Measurements from ENCODE around the gene FBXO44.

FBXO44 gene

DNA sequence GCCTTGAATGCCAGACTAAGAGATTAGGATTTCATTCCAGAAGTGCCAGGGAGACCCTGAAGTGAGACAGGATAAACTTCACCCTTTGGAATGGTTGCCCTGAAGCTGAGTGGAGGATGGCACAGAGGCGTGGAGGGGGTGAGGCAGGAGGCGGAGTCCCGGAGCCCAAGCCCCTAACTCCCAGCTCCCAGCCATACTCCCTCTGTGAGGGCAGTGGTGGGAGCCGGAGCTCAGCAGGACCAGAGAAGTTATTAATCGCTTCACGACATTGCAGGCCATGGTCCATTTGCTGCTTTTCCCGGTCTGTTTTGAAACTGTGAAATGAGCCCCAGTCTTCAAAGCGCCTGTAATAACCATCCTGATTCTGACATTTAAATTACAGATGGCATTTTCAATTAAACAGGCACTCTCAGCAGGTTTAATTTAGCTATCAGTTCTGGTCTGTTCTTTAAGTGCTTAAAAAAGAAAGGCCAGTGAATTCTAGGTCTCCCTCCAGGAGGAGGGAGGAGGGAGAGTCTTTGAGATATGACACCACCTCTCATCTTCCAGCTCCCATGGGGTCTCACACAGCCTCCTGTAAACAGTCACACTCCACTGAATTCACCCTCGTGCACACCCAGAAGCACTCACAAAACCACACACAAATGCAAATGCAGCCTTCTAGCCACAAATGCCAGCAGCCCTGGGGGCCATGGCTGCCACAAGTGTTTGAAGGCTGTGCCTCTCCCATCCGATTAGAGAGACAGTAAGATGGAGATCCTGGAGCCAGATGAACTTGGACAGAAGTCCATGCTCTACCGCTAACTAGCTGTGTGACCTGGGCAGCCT is 20.1 kb upstream of the FBXO44 start:
- TF ChIP-seq RAD21 (IDR thresholded peaks at IDR 0.05; ENCODE audit: low read depth), result no peak
- TF ChIP-seq TAF1 (IDR thresholded peaks at IDR 0.05; ENCODE audit: low read depth), result no peak
- no peak for TF ChIP-seq CREB1 (IDR thresholded peaks at IDR 0.05; ENCODE audit: low read depth)
- no peak for TF ChIP-seq TCF12 (IDR thresholded peaks at IDR 0.05; ENCODE audit: low read depth)

DNA sequence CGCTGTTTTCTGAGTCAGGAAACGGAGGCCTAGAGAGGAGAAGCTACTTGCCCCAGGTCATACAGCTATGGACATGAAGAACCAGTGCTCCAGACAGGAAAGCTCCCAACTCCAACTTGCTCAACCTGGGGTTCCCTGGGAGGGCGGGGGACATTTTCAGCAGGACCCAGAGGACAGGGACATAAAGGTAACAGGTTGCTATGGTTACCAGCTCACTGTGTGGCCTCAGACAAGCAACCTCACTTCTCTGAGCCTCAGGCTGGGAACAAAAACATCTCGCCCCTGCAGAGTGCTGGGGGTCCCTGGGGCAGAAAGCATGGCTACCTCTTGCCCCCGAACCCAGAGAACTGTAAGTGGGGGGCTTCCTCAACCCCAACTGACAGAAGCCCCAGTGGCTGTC is 16.6 kb upstream of the FBXO44 start:
- TF ChIP-seq, protein P1, sequence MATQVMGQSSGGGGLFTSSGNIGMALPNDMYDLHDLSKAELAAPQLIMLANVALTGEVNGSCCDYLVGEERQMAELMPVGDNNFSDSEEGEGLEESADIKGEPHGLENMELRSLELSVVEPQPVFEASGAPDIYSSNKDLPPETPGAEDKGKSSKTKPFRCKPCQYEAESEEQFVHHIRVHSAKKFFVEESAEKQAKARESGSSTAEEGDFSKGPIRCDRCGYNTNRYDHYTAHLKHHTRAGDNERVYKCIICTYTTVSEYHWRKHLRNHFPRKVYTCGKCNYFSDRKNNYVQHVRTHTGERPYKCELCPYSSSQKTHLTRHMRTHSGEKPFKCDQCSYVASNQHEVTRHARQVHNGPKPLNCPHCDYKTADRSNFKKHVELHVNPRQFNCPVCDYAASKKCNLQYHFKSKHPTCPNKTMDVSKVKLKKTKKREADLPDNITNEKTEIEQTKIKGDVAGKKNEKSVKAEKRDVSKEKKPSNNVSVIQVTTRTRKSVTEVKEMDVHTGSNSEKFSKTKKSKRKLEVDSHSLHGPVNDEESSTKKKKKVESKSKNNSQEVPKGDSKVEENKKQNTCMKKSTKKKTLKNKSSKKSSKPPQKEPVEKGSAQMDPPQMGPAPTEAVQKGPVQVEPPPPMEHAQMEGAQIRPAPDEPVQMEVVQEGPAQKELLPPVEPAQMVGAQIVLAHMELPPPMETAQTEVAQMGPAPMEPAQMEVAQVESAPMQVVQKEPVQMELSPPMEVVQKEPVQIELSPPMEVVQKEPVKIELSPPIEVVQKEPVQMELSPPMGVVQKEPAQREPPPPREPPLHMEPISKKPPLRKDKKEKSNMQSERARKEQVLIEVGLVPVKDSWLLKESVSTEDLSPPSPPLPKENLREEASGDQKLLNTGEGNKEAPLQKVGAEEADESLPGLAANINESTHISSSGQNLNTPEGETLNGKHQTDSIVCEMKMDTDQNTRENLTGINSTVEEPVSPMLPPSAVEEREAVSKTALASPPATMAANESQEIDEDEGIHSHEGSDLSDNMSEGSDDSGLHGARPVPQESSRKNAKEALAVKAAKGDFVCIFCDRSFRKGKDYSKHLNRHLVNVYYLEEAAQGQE (IDR thresholded peaks at IDR 0.05; ENCODE audit: low read depth), result no peak
- TF ChIP-seq RAD21 (IDR thresholded peaks at IDR 0.05; ENCODE audit: low read depth), result no peak

DNA sequence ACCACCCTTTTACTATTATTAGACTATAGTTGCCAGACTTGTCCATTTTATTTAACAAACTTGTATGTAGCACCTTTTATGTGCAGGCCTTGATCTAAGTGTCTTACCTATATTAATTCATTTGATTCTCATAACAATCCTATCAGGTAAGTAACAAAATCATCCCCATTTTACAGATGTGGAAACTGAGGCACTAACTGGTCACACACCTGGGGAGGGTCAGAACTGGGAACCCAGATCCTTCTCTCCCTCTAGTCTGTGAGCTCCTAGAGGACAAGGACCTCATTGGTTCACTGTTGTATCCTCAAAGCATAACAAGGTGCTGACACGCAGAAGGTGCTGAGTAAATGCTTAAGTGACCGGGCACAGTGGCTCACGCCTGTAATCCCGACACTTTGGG is 15.3 kb upstream of the FBXO44 start:
- TF ChIP-seq TAF1 (IDR thresholded peaks at IDR 0.05; ENCODE audit: low read depth) (no peak), CEBPB (IDR thresholded peaks at IDR 0.05) (no peak), RAD21 (IDR thresholded peaks at IDR 0.05; ENCODE audit: low read depth) (no peak), NFIC (IDR thresholded peaks at IDR 0.05) (no peak), EP300 (IDR thresholded peaks at IDR 0.05; ENCODE audit: borderline replicate concordance) (no peak), FOXM1 (IDR thresholded peaks at IDR 0.05; ENCODE audit: borderline replicate concordance, low read depth) (no peak), TCF12 (IDR thresholded peaks at IDR 0.05; ENCODE audit: low read depth) (no peak), TEAD4 (IDR thresholded peaks at IDR 0.05) (no peak)
- TF ChIP-seq, protein P1 (IDR thresholded peaks at IDR 0.05; ENCODE audit: low read depth), result no peak
- TF ChIP-seq, protein P2, sequence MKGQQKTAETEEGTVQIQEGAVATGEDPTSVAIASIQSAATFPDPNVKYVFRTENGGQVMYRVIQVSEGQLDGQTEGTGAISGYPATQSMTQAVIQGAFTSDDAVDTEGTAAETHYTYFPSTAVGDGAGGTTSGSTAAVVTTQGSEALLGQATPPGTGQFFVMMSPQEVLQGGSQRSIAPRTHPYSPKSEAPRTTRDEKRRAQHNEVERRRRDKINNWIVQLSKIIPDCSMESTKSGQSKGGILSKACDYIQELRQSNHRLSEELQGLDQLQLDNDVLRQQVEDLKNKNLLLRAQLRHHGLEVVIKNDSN (IDR thresholded peaks at IDR 0.05), result no peak

DNA sequence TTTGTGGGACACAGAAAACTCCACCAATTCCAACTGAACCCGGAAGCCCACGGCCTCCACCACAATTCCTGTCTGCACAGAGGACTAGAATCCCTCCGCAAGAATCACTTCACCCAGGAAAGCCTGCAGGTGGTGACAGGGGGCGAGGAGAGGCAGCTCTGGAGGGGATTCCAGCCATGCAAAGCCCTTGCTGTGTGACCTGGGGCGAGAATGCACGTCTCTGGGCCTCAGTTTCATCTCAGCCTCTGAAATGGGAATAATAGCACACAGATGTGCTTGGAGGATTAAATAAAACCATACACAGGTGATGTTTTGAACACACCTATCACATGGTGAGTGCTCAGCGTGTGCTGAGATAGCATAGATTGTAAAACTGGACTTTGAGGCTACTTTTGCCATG is 14.6 kb upstream of the FBXO44 start:
- TF ChIP-seq NFIC (IDR thresholded peaks at IDR 0.05) (no peak), CEBPB (IDR thresholded peaks at IDR 0.05) (no peak), TEAD4 (IDR thresholded peaks at IDR 0.05) (no peak), YY1 (IDR thresholded peaks at IDR 0.05; ENCODE audit: low read depth) (no peak), TCF12 (IDR thresholded peaks at IDR 0.05; ENCODE audit: low read depth) (no peak), EP300 (IDR thresholded peaks at IDR 0.05; ENCODE audit: borderline replicate concordance) (no peak), CREB1 (IDR thresholded peaks at IDR 0.05; ENCODE audit: low read depth) (no peak), FOXM1 (IDR thresholded peaks at IDR 0.05; ENCODE audit: borderline replicate concordance, low read depth) (no peak), RAD21 (IDR thresholded peaks at IDR 0.05; ENCODE audit: low read depth) (no peak), TAF1 (IDR thresholded peaks at IDR 0.05; ENCODE audit: low read depth) (no peak), ZBTB7A (IDR thresholded peaks at IDR 0.05; ENCODE audit: low read depth) (no peak), EGR1 (IDR thresholded peaks at IDR 0.05) (no peak)
- TF ChIP-seq, protein P2 (IDR thresholded peaks at IDR 0.05), result no peak
- TF ChIP-seq, protein P3, sequence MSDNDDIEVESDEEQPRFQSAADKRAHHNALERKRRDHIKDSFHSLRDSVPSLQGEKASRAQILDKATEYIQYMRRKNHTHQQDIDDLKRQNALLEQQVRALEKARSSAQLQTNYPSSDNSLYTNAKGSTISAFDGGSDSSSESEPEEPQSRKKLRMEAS (IDR thresholded peaks at IDR 0.05), result no peak
- TF ChIP-seq, protein P1 (IDR thresholded peaks at IDR 0.05; ENCODE audit: low read depth), result no peak

DNA sequence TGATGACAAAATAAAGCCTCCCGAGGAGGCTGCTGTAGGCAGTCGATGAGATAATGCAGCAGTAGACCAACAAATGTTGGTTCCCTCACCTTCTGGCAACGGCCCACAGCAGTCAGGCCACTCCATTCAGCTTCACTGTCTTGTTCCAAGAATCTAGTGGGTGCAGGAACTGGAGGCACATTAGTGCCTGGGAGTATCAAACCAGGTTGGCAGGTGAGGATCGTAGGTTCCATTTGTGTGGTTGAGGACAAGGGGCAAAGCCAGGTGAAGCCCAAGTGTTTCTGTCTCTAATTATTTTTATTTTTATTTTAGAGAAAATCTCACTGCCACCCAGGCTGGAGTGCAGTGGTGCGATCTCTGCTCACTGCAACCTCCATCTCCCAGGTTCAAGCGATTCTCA is 13.7 kb upstream of the FBXO44 start:
- TF ChIP-seq TAF1 (IDR thresholded peaks at IDR 0.05; ENCODE audit: low read depth) (no peak), YY1 (IDR thresholded peaks at IDR 0.05; ENCODE audit: low read depth) (no peak), ZBTB7A (IDR thresholded peaks at IDR 0.05; ENCODE audit: low read depth) (no peak), CEBPB (IDR thresholded peaks at IDR 0.05) (no peak), NFIC (IDR thresholded peaks at IDR 0.05) (no peak), EP300 (IDR thresholded peaks at IDR 0.05; ENCODE audit: borderline replicate concordance) (no peak), TEAD4 (IDR thresholded peaks at IDR 0.05) (no peak), EGR1 (IDR thresholded peaks at IDR 0.05) (no peak)
- TF ChIP-seq, protein P2 (IDR thresholded peaks at IDR 0.05), result no peak
